HEK293 (cell line): ENCODE results near the gene ECPAS.

Source experiments
- CTCF ChIA-PET: fragments of 350-600 bp; formaldehyde crosslinking; extraction: SDS; loops from one replicate; lab custom pipeline; 2021; ENCODE audit warnings: antibody characterized with exemption; lab: Yijun Ruan, JAX
- POLR2A ChIA-PET: fragments of 300-600 bp; formaldehyde crosslinking; extraction: SDS; loops from one replicate; lab custom pipeline; 2020; ENCODE audit warnings: antibody characterized with exemption, inconsistent platforms; lab: Yijun Ruan, JAX
- H3K27ac ChIP-seq: fragments of 200-500 bp; sonication (Bioruptor generic); 2 replicates; pipeline ENCODE4 v1.5.1; 2014; ENCODE audit warnings: low read depth, low read length, control low read depth, inconsistent platforms; ENCODE audit errors: extremely low read depth
- H3K36me3 ChIP-seq, 2 experiments: fragments of 200-500 bp in 1 of 2; sonication (Bioruptor generic) in 1 of 2; 1 replicate in 1 of 2; 2 replicates in 1 of 2; pipeline ENCODE4 v1.5.1; 2014 to 2017; ENCODE audit warnings: inconsistent platforms in 2 of 2, low read length in 2 of 2; ENCODE audit not compliant: control insufficient read depth in 2 of 2, insufficient read depth in 1 of 2
- H3K4me1 ChIP-seq: fragments of 200-500 bp; sonication (Bioruptor generic); 2 replicates; pipeline ENCODE4 v1.5.1; 2014; ENCODE audit warnings: mild to moderate bottlenecking, low read length, inconsistent platforms; ENCODE audit not compliant: control insufficient read depth, insufficient read depth
- H3K4me3 ChIP-seq: 2 replicates; pipeline ENCODE4 v1.5.1; 2011; ENCODE audit warnings: low read depth, mild to moderate bottlenecking, control low read depth, low read length, moderate library complexity
- H3K9me3 ChIP-seq: fragments of 200-500 bp; sonication (Bioruptor generic); 2 replicates; pipeline ENCODE4 v1.5.1; 2014; ENCODE audit warnings: low read depth, low read length, inconsistent platforms; ENCODE audit not compliant: control insufficient read depth, insufficient read depth
- BCL6B ChIP-seq: fragments of 450-650 bp; formaldehyde crosslinking; IDR thresholded peaks from 2 replicates; pipeline ENCODE4 v1.5.1; 2017; ENCODE audit warnings: missing biosample characterization, missing genetic modification characterization
- GLIS1 ChIP-seq: fragments of 450-650 bp; formaldehyde crosslinking; IDR thresholded peaks from 2 replicates; pipeline ENCODE4 v1.5.1; 2016; ENCODE audit warnings: missing biosample characterization, missing genetic modification characterization
- INSM2 ChIP-seq: fragments of 450-650 bp; formaldehyde crosslinking; IDR thresholded peaks from 2 replicates; pipeline ENCODE4 v1.5.1; 2016; ENCODE audit warnings: missing biosample characterization, missing genetic modification characterization
- KLF8 ChIP-seq: fragments of 450-650 bp; formaldehyde crosslinking; IDR thresholded peaks from 2 replicates; pipeline ENCODE4 v1.5.1; 2016; ENCODE audit warnings: missing biosample characterization, missing genetic modification characterization
- REST ChIP-seq: fragments of 450-650 bp; formaldehyde crosslinking; IDR thresholded peaks from 2 replicates; pipeline ENCODE4 v1.5.1; 2016; ENCODE audit warnings: missing biosample characterization, missing genetic modification characterization
- SCRT2 ChIP-seq: fragments of 450-650 bp; formaldehyde crosslinking; IDR thresholded peaks from 2 replicates; pipeline ENCODE4 v1.5.1; 2016; ENCODE audit warnings: missing biosample characterization, missing genetic modification characterization
- WT1 ChIP-seq: fragments of 450-650 bp; formaldehyde crosslinking; IDR thresholded peaks from 2 replicates; pipeline ENCODE4 v1.5.1; 2016; ENCODE audit warnings: missing biosample characterization, missing genetic modification characterization
- ZBTB17 ChIP-seq: fragments of 450-650 bp; formaldehyde crosslinking; IDR thresholded peaks from 2 replicates; pipeline ENCODE4 v1.5.1; 2016; ENCODE audit warnings: missing biosample characterization, missing genetic modification characterization
- ZBTB26 ChIP-seq: fragments of 450-650 bp; formaldehyde crosslinking; optimal IDR thresholded peaks from 2 replicates; pipeline ENCODE3; 2016; ENCODE audit warnings: missing biosample characterization, mild to moderate bottlenecking, missing genetic modification characterization
- ZBTB8A ChIP-seq: fragments of 450-650 bp; formaldehyde crosslinking; IDR thresholded peaks from 2 replicates; pipeline ENCODE4 v1.5.1; 2016; ENCODE audit warnings: missing biosample characterization, missing genetic modification characterization
- ZFP37 ChIP-seq: fragments of 450-650 bp; formaldehyde crosslinking; IDR thresholded peaks from 2 replicates; pipeline ENCODE4 v1.5.1; 2016; ENCODE audit warnings: missing biosample characterization, missing genetic modification characterization
- ZNF10 ChIP-seq: fragments of 450-650 bp; formaldehyde crosslinking; IDR thresholded peaks from 2 replicates; pipeline ENCODE4 v1.5.1; 2017; ENCODE audit warnings: missing biosample characterization, missing genetic modification characterization
- ZNF140 ChIP-seq: fragments of 450-650 bp; formaldehyde crosslinking; IDR thresholded peaks from 2 replicates; pipeline ENCODE4 v1.5.1; 2016; ENCODE audit warnings: missing biosample characterization, missing genetic modification characterization
- ZNF175 ChIP-seq: fragments of 450-650 bp; formaldehyde crosslinking; IDR thresholded peaks from 2 replicates; pipeline ENCODE4 v1.5.1; 2016; ENCODE audit warnings: missing biosample characterization, missing genetic modification characterization
- ZNF19 ChIP-seq: fragments of 450-650 bp; formaldehyde crosslinking; IDR thresholded peaks from 2 replicates; pipeline ENCODE4; 2016; ENCODE audit warnings: missing biosample characterization, missing genetic modification characterization, low read depth
- ZNF311 ChIP-seq: fragments of 450-650 bp; formaldehyde crosslinking; IDR thresholded peaks from 2 replicates; pipeline ENCODE4 v1.5.1; 2017; ENCODE audit warnings: missing biosample characterization, missing genetic modification characterization, borderline replicate concordance
- ZNF530 ChIP-seq: fragments of 450-650 bp; formaldehyde crosslinking; IDR thresholded peaks from 2 replicates; pipeline ENCODE4 v1.5.1; 2016; ENCODE audit warnings: low read depth, missing biosample characterization, missing genetic modification characterization
- ZNF549 ChIP-seq: fragments of 450-650 bp; IDR thresholded peaks from 2 replicates; pipeline ENCODE4 v1.5.1; 2018; ENCODE audit warnings: missing biosample characterization, missing genetic modification characterization, mild to moderate bottlenecking, inconsistent platforms, moderate library complexity
- ZNF560 ChIP-seq: fragments of 450-650 bp; formaldehyde crosslinking; IDR thresholded peaks from 2 replicates; pipeline ENCODE4 v1.5.1; 2017; ENCODE audit warnings: missing biosample characterization, missing genetic modification characterization, borderline replicate concordance
- ZNF654 ChIP-seq: fragments of 450-650 bp; formaldehyde crosslinking; IDR thresholded peaks from 2 replicates; pipeline ENCODE4 v1.5.1; 2016; ENCODE audit warnings: low read depth, missing biosample characterization, missing genetic modification characterization
- ZNF670 ChIP-seq: fragments of 450-650 bp; formaldehyde crosslinking; IDR thresholded peaks from 2 replicates; pipeline ENCODE4 v1.5.1; 2016; ENCODE audit warnings: missing biosample characterization, missing genetic modification characterization, low read depth
- ZNF692 ChIP-seq: fragments of 450-650 bp; formaldehyde crosslinking; IDR thresholded peaks from 2 replicates; pipeline ENCODE4 v1.5.1; 2016; ENCODE audit warnings: missing biosample characterization, missing genetic modification characterization
- ZNF768 ChIP-seq: fragments of 450-650 bp; formaldehyde crosslinking; IDR thresholded peaks from 2 replicates; pipeline ENCODE4 v1.5.1; 2018; ENCODE audit warnings: missing biosample characterization, mild to moderate bottlenecking, missing genetic modification characterization
- ZNF791 ChIP-seq: fragments of 450-650 bp; formaldehyde crosslinking; IDR thresholded peaks from 2 replicates; pipeline ENCODE4 v1.5.1; 2016; ENCODE audit warnings: missing biosample characterization, missing genetic modification characterization

Gene ECPAS

GRCh38 chr9:111443454-111443853 is 40.7 kb downstream of the ECPAS start (continued):
- TF ChIP-seq ZNF560 (no peak), ZNF791 (tag by site-specific recombination) (no peak), REST (no peak), WT1 (tag by site-specific recombination) (no peak)

GRCh38 chr9:111442360-111443027 is 41.7 kb downstream of the ECPAS start:
- Histone ChIP-seq H3K27ac (no peak overlapping the region), H3K36me3 (peaks cover 8 to 64% of the 10 kb centered on the region in 2 experiments), H3K4me3 (no peak overlapping the region), H3K4me1 (no peaks in the 10 kb centered on the region), H3K9me3 (no peaks in the 10 kb centered on the region)
- CTCF ChIA-PET: no interaction called here
- POLR2A ChIA-PET: no interaction called here
- TF ChIP-seq ZNF670 (tag by site-specific recombination) (no peak), ZNF10 (tag by site-specific recombination) (no peak), ZBTB17 (no peak), ZBTB26 (tag by site-specific recombination) (no peak), ZNF19 (tag by site-specific recombination) (no peak), INSM2 (tag by site-specific recombination) (no peak), ZNF549 (tag by site-specific recombination) (no peak), ZBTB8A (no peak), ZFP37 (tag by site-specific recombination) (no peak), ZNF175 (tag by site-specific recombination) (no peak), ZNF768 (no peak)
- TF ChIP-seq, all 188 proteins: peak for 0

GRCh38 chr9:111440226-111440625 is 44.0 kb downstream of the ECPAS start:
- H3K4me3 ChIP-seq: no peak overlapping the region
- CTCF ChIA-PET: interaction anchor here (0.6 kb wide), 1 partner anchor 1259 kb away, joined by 3 read pairs; no protein-coding TSS in a partner anchor
- H3K36me3 ChIP-seq: peaks cover 5 to 63% of the 10 kb centered on the region in 2 experiments
- H3K27ac ChIP-seq: no peak overlapping the region
- POLR2A ChIA-PET: no interaction called here
- no peaks in the 10 kb centered on the region for H3K9me3 ChIP-seq
- H3K4me1 ChIP-seq: no peaks in the 10 kb centered on the region
- TF ChIP-seq ZNF692: no peak
- no peak for TF ChIP-seq BCL6B (tag by site-specific recombination)
- TF ChIP-seq GLIS1 (tag by site-specific recombination): no peak
- TF ChIP-seq SCRT2 (tag by site-specific recombination): no peak
- no peak for TF ChIP-seq ZNF140 (tag by site-specific recombination)
- no peak for TF ChIP-seq ZNF654 (tag by site-specific recombination)
- no peak for TF ChIP-seq ZNF530 (tag by site-specific recombination)
- TF ChIP-seq KLF8 (tag by site-specific recombination): no peak
- no peak for TF ChIP-seq ZNF311
